HEK293T (cell line): Measurements from ENCODE around the gene IL2RG.

Experiments
- CTCF ChIA-PET: fragments of 350-600 bp; formaldehyde crosslinking; extraction: SDS; loops from one replicate; lab custom pipeline; 2021; ENCODE audit warnings: antibody characterized with exemption, inconsistent platforms; lab: Yijun Ruan, JAX
- POLR2A ChIA-PET: fragments of 350-600 bp; formaldehyde crosslinking; extraction: SDS; loops from one replicate; lab custom pipeline; 2020; ENCODE audit warnings: antibody characterized with exemption, inconsistent platforms; lab: Yijun Ruan, JAX
- DNase-seq: peaks from one replicate; pipeline ENCODE4 v3.0.0; 2012; ENCODE audit warnings: mixed read lengths; ENCODE audit errors: extremely low spot score
- ARNT ChIP-seq: fragments of 450-650 bp; IDR thresholded peaks from 2 replicates; pipeline ENCODE4 v1.6.1; 2017; ENCODE audit warnings: mild to moderate bottlenecking
- BHLHE40 ChIP-seq: fragments of 450-650 bp; IDR thresholded peaks from 2 replicates; pipeline ENCODE4 v1.6.1; 2016; ENCODE audit warnings: mild to moderate bottlenecking, moderate library complexity, borderline replicate concordance
- CTBP1 ChIP-seq: fragments of 450-650 bp; IDR thresholded peaks from 2 replicates; pipeline ENCODE4 v1.6.1; 2016; ENCODE audit warnings: borderline replicate concordance
- ELF4 ChIP-seq: fragments of 450-650 bp; IDR thresholded peaks from 2 replicates; pipeline ENCODE4 v1.6.1; 2017; ENCODE audit warnings: antibody characterized with exemption
- FOXA1 ChIP-seq: fragments of 450-650 bp; IDR thresholded peaks from 2 replicates; pipeline ENCODE4 v1.6.1; 2016; ENCODE audit warnings: mild to moderate bottlenecking
- FOXK2 ChIP-seq: fragments of 450-650 bp; IDR thresholded peaks from 2 replicates; pipeline ENCODE4 v1.6.1; 2016; ENCODE audit warnings: mild to moderate bottlenecking
- FOXM1 ChIP-seq: fragments of 450-650 bp; IDR thresholded peaks from 2 replicates; pipeline ENCODE4 v1.6.1; 2017; ENCODE audit warnings: mild to moderate bottlenecking, borderline replicate concordance
- HDGF ChIP-seq: fragments of 450-650 bp; IDR thresholded peaks from 2 replicates; pipeline ENCODE4 v1.6.1; 2017; ENCODE audit warnings: antibody characterized with exemption, borderline replicate concordance
- L3MBTL2 ChIP-seq: fragments of 450-650 bp; conservative IDR thresholded peaks from 2 replicates; pipeline ENCODE4 v1.6.1; 2016; ENCODE audit warnings: mild to moderate bottlenecking
- LEF1 ChIP-seq: fragments of 450-650 bp; IDR thresholded peaks from 2 replicates; pipeline ENCODE4 v1.6.1; 2017; ENCODE audit warnings: mild to moderate bottlenecking, borderline replicate concordance
- NFRKB ChIP-seq: fragments of 450-650 bp; IDR thresholded peaks from 2 replicates; pipeline ENCODE4 v1.6.1; 2016; ENCODE audit warnings: mild to moderate bottlenecking, moderate library complexity
- SP1 ChIP-seq: fragments of 450-650 bp; IDR thresholded peaks from 2 replicates; pipeline ENCODE4 v1.6.1; 2017
- SUZ12 ChIP-seq: fragments of 450-650 bp; IDR thresholded peaks from 2 replicates; pipeline ENCODE4 v1.6.1; 2016; ENCODE audit warnings: mild to moderate bottlenecking
- TARDBP ChIP-seq: fragments of 450-650 bp; IDR thresholded peaks from 2 replicates; pipeline ENCODE4 v1.6.1; 2016
- ZNF384 ChIP-seq: fragments of 450-650 bp; IDR thresholded peaks from 2 replicates; pipeline ENCODE4 v1.6.1; 2016
- TF ChIP-seq, protein P1 (sequence below): fragments of 450-650 bp; IDR thresholded peaks from 2 replicates; pipeline ENCODE4 v1.6.1; 2016

Gene IL2RG

DNA sequence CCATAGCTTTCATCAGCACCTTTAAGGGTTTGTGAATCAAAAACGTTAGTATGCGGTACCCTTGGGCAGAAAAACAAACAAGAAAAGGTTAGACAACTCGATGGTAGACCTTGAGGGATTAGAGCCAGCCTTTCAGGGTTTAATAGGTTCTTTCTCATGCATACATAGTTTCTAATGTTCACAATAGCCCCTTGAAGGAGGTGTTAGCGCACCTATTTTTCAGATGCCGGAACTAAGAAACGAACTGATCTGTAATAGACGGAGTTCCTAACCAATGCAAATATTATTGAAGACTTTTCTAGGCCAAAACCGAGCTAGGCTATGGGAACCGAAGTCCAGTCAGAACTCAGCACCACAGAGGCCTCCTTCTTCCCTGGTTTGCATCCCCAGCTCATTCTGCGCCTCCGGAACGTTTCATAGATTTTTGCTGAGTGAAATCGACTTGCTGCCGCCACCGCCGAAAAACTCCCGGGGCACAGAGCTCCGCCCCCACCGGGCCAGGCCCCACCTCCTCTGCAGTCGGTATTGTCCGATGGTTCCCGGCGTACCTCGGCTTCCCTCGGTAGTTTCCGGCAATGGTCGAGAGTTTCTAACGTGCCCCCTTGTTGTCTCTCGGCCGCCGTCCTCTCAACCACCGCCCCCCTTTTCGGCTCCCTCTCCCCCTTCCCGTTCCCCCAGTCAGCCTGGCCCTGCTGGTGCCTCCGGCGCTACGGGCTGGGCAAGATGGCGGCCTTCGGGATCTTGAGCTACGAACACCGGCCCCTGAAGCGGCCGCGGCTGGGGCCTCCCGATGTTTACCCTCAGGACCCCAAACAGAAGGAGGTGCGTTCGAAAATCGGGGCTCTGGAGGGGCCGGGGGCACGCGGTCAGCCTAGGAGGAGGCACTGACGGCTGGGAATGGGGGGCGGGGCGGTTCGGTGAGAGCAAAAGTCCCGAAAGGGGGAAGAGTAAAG lies 6.9 kb upstream of the IL2RG start, which contains the start of gene MED12:
MED12 (plus strand) TSS at position 565 of the 953 bp plus-strand sequence; CDS start at position 724, 159 bp downstream.
- POLR2A ChIA-PET, result interaction anchor here (0.8 to 1.9 kb wide), 11 partner anchors 8 to 64 kb away, joined by 3 to 24 read pairs (median 7); partner anchors contain the start of genes CXorf65 and SNX12
- TF ChIP-seq ELF4 (no peak), L3MBTL2 (no peak), FOXM1 (no peak), SP1 (no peak), FOXA1 (no peak), HDGF (no peak), TARDBP (no peak), BHLHE40 (no peak), NFRKB (no peak), ARNT (no peak), FOXK2 (no peak), CTBP1 (no peak), SUZ12 (no peak)
- TF ChIP-seq, protein P1, sequence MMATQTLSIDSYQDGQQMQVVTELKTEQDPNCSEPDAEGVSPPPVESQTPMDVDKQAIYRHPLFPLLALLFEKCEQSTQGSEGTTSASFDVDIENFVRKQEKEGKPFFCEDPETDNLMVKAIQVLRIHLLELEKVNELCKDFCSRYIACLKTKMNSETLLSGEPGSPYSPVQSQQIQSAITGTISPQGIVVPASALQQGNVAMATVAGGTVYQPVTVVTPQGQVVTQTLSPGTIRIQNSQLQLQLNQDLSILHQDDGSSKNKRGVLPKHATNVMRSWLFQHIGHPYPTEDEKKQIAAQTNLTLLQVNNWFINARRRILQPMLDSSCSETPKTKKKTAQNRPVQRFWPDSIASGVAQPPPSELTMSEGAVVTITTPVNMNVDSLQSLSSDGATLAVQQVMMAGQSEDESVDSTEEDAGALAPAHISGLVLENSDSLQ, result no peak
- DNase-seq, result peak; percentile 80
- CTCF ChIA-PET, result interaction anchor here (0.6 to 2.8 kb wide), 3 partner anchors 11 to 151 kb away, joined by 3 to 11 read pairs (median 3); no protein-coding TSS in a partner anchor

DNA sequence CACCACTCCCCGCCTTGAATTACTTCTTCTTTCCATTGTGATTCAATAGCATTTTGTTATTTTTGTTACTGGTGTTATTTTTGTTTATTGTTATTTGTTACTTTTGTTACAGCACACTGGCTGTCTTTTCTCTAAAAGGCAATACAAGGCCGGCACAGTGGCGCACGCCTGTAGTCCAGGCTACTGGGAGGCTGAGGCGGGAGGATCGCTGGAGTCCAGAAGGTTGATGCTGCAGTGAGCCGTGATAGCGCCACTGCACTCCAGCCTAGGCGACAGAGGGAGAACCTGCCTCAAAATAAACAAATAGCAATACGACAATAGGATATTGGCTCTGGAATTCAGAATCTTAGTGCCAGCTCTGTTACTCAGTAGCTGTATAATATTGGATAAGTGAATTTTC lies 6.0 kb upstream of the IL2RG start:
- POLR2A ChIA-PET, result interaction anchor here (1.1 to 1.9 kb wide), 7 partner anchors 9 to 65 kb away, joined by 3 to 24 read pairs (median 8); partner anchors contain the start of genes CXorf65 and SNX12
- CTCF ChIA-PET, result interaction anchor here (1.4 to 2.8 kb wide), 2 partner anchors 12 to 18 kb away, joined by 3 to 11 read pairs; no protein-coding TSS in a partner anchor
- no peak for TF ChIP-seq L3MBTL2
- no peak for TF ChIP-seq FOXK2
- TF ChIP-seq ARNT, result no peak
- TF ChIP-seq CTBP1, result no peak
- no peak for TF ChIP-seq TARDBP
- no peak for TF ChIP-seq ELF4
- TF ChIP-seq NFRKB, result no peak
- no peak for TF ChIP-seq FOXA1
- no peak for DNase-seq

DNA sequence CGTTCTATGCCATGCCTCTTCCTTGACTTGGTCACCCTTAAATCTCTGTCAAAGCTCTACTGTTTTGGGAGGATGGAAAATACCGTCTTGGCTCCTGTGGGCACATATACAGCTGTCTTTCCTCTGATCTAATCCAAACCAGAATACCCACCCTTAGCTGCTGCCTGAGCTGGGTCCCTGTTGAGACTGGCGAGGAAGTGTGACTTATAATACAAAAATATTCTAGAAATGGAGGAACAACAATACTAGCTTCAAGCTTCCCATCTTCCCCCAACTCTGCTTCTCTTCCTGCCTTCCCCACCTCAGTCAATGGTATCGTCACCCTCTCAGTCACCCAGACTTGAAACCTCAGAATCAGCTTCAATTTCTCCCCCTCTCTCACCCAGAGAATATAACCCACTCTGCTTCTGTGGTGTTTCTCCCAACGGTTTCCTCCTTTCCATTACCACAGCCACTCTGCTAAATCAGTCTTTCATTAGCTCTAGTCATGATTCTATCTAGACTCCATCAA lies 599 bp upstream of the IL2RG start:
- ChIA-PET CTCF (no interaction called here), POLR2A (interaction anchor here (1.2 kb wide), 1 partner anchor 10 kb away, joined by 4 read pairs; no protein-coding TSS in a partner anchor)
- no peak for TF ChIP-seq FOXK2
- TF ChIP-seq ZNF384, result no peak
- no peak for TF ChIP-seq FOXM1
- no peak for TF ChIP-seq ARNT
- TF ChIP-seq L3MBTL2, result no peak
- no peak for TF ChIP-seq NFRKB
- TF ChIP-seq SP1, result no peak
- no peak for TF ChIP-seq ELF4
- no peak for TF ChIP-seq LEF1
- TF ChIP-seq SUZ12, result no peak
- TF ChIP-seq, protein P1, result no peak

DNA sequence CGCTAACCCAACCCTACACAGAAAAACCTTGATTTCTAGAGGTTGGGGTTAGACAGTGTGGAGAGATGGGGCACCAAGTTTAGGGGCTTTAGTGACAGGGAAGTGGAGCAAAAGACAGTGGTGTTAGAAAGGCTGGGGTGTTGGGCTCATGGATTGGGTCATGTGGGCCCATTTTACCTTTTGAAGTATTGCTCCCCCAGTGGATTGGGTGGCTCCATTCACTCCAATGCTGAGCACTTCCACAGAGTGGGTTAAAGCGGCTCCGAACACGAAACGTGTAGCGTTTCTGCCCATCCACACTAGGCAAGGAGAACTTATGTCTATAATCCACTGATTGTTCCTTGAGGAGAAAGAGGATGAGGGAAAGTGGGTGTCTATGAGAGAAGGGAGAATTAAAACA lies 2.3 kb downstream of the IL2RG start:
- CTCF ChIA-PET, result no interaction called here
- no peak for TF ChIP-seq SP1
- TF ChIP-seq, protein P1, result no peak
- TF ChIP-seq HDGF, result no peak
- TF ChIP-seq ARNT, result no peak
- no peak for TF ChIP-seq FOXK2
- no peak for TF ChIP-seq FOXM1
- no peak for TF ChIP-seq NFRKB
- TF ChIP-seq L3MBTL2, result no peak
- no peak for TF ChIP-seq ELF4
- DNase-seq, result no peak
- POLR2A ChIA-PET, result interaction anchor here (1.5 kb wide), 1 partner anchor 9 kb away, joined by 4 read pairs; the partner anchor contains the start of gene MED12

More for the DNA sequence above, 599 bp upstream of the IL2RG start:
- no peak for DNase-seq

DNA sequence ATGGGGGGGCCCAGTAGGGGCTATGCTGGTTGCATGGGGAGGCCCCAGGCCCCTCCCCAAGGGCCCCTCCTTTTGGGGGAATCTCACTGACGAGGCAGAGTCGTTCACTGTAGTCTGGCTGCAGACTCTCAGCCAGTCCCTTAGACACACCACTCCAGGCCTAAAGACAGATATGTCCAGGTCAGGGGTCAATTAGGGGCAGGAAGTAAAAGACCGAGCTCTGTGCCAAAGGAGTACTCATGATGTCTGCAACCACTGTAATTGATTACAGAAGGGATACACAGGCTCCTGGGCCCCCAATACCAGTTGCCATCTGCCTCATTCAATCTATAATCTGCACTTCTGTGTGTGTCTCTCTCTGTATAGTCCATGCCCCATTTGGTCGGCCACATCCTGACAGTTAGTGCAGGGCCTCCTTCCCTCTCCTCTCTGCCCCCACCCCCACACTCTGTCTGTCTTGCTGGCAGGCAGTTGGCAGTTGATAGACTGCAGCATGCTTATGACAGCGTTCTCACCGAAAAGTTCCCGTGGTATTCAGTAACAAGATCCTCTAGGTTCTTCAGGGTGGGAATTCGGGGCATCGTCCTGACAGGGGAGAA lies 3.5 kb downstream of the IL2RG start:
- CTCF ChIA-PET, result no interaction called here
- TF ChIP-seq TARDBP (no peak), ZNF384 (no peak), SP1 (no peak), FOXM1 (no peak), L3MBTL2 (no peak), CTBP1 (no peak), ARNT (no peak), FOXK2 (no peak), BHLHE40 (no peak), LEF1 (no peak)
- POLR2A ChIA-PET, result interaction anchor here (1.5 kb wide), 1 partner anchor 11 kb away, joined by 4 read pairs; the partner anchor contains the start of gene MED12
- DNase-seq, result no peak

DNA sequence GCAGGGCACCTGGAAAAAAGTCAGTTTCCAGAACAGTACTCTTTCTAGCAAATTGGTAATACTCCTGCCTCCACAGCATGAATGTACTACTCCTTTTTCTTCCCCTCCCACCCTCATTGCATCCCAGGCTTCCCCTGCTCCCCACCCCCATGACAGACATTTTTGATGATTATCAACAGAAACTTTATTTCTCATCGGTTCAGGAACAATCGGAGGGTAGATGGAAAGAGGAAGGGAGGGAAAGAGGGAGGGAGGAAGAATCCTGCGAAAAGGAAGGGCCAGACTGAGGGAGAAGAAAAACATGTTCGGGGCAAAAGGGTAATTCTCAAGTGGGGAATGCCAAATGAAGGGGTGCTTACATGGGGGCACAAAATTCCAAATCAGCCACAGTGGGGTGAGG lies 4.1 kb downstream of the IL2RG start:
- POLR2A ChIA-PET, result no interaction called here
- CTCF ChIA-PET, result no interaction called here
- TF ChIP-seq, protein P1, result no peak
- TF ChIP-seq ZNF384, result no peak
- TF ChIP-seq NFRKB, result no peak
- no peak for TF ChIP-seq FOXA1
- no peak for TF ChIP-seq ELF4
- no peak for TF ChIP-seq SP1
- no peak for TF ChIP-seq CTBP1
- TF ChIP-seq L3MBTL2, result no peak
- TF ChIP-seq TARDBP, result no peak
- TF ChIP-seq BHLHE40, result no peak
- TF ChIP-seq FOXM1, result no peak
- no peak for TF ChIP-seq FOXK2
- TF ChIP-seq ARNT, result no peak
- no peak for TF ChIP-seq HDGF
- no peak for TF ChIP-seq LEF1
- no peak for TF ChIP-seq SUZ12
- DNase-seq, result no peak
